ENCODE data around the gene WWTR1.
A peak's percentile ranks its signal among the peaks of the same experiment; 100 is the strongest.

The WWTR1 gene

DNA sequence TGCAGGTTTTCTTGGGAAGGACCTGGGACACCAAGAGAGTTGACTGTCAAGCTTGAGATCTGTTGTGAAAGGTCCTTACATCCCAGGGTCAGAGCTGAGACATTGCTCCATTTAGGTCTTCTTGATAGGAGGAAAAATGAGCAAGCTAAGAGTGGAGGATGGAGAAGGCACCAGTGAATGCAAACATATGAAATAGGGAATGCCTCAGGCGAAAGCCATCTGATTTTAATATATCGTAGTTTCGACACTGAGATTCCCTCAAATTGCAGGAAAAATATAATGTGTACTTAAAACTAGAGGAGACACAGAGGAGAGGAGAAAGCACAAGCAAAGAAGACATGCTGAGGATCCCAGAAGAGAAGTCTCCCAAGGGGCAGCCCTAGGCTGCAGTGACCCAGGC, 97.8 kb downstream of the WWTR1 start:
- no peak for DNase-seq

DNA sequence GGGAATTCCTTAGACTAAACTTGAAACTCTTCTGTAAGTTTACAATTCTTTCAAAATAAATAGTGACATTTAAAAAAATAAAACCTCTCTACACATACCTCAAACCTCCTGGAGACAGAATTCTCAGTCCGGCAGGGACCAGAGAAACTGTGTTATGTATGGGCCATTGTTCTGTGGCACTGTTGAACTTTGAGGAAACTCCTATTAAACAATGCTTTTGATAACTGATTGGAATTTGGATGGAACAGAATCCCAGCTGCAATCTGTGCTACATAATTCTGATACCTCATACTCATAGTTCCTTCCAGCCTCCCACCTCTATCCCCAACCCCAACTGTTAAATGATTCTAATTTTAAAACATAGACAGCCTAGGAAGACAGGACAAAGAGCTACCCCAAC, 98.3 kb downstream of the WWTR1 start:
- no peak for DNase-seq

DNA sequence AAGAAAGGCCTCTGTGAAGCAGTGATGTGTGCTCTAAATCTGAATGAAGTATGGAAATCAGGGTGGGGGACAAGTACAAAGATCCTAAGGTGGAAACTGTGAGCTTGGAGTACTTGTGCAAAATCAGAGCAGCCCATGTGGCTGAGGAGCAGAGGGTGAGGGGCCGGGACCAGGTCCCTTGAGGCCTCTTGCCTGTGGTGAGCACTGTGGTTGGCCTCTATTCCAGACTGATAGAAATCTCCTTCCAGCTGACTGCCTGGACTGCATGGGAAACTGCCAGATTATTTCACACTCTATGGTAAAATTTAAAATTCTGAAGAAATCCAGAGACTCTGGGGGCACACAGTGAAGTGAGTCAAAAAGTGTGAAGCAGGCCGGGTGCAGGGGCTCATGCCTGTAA, 101.9 kb downstream of the WWTR1 start:
- DNase-seq: no peak

DNA sequence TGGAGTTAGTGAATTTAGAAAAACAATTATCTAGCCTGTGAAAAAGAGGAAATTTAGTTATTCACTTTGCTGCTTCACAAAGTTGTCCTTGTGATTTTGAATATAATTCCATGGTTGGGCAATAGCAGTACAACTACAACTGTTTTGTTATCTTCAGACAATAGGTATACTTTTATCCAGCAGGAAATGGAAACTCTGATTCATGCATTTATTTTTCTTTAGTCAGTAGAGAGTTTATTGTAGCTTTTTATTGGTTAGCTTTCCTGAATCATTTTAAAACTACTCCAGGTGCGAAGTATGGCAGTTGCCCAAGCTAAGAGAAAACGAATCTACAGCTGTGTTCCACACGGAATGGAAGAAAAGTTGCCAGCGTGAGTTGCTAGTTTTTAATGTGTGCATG, 103.0 kb downstream of the WWTR1 start:
- no peak for DNase-seq

DNA sequence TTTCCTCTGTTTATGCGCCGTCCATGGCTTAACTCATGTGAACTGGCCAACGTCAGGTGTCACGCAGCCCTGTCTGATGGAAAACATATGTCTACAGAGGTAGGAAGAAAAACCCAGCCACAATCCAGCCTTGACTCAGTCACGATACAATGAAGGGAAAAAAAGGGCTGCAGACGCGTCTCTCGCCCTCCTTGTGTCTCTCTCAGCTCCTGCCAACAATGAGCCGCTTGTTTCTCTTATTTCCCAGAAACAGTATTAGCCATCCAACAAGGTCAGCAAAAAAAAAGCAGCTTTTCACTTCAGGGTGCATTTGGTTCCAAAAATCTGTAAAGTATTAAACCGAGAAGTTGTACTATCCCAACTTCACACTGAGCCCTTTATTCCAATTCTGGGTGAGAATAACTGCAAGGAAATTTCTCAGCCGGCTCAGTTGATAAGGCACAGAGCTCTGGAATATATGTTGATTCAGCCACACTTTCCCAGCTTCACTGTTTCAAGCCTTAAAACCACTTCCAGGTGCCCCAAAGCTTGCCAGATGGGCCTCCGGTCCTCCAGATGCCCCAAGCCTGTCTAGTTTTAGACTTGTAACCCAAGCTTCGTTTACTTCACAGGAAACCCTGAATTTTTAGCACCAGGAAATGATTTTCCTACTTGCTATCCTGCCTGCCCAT, 103.9 kb downstream of the WWTR1 start:
- no peak for DNase-seq

DNA sequence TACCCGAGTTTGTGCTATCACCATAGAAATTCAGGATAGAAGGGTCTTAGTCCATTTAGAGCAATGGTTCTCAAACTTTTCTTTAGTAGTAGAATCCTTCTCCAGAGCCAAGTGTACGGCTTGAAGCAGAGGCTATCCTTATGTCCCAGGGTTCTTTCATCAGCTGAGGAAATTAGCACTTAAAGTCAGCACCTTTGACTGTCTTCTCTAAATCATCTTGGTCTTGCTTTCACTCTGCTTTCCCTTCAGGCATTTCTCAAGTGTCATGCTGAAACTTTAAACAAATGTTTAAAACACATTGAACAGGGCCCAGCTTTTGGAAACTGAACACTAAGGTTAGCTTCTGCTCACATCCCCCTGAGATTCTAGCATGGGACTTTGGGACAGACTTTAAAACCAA, 105.1 kb downstream of the WWTR1 start:
- DNase-seq: no peak

DNA sequence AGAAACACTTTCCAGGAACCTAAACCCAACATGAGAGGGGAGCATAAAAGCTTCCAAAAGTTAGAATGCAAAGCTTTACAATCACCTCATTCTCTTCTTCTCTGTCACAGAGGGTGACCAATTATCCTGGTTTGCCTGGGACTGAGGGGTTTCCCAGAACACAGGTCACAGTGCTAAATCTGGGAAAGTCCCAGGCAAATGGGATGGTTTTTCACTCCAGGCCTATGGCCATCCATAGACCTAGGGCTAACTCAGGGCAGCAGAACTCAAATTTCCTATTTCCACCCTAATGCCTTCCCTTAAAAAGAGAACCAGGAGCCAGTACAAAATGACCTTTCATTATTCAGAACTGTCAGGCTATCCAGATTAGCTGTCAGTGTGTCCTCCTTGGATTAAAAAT, 106.3 kb downstream of the WWTR1 start:
- no peak for DNase-seq

DNA sequence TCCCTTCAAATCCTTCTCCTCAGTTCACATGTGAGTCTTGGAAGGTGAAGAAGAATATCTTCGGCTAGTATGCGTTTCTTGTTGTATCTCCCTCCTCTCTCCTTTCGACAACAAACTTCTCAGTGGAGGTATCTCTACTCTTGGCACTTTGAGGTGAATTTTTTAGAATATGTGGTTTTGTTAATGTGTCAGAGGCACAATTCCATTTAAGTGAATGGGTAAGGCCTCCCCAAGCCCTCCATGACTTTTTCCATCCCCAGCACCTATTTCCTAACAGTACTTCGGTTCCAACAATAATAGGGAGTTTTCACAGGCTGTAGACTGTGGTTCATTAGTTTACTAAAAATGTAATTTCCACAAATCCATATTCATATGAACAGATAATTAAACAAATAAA, 109.2 kb downstream of the WWTR1 start:
- no peak for DNase-seq

DNA sequence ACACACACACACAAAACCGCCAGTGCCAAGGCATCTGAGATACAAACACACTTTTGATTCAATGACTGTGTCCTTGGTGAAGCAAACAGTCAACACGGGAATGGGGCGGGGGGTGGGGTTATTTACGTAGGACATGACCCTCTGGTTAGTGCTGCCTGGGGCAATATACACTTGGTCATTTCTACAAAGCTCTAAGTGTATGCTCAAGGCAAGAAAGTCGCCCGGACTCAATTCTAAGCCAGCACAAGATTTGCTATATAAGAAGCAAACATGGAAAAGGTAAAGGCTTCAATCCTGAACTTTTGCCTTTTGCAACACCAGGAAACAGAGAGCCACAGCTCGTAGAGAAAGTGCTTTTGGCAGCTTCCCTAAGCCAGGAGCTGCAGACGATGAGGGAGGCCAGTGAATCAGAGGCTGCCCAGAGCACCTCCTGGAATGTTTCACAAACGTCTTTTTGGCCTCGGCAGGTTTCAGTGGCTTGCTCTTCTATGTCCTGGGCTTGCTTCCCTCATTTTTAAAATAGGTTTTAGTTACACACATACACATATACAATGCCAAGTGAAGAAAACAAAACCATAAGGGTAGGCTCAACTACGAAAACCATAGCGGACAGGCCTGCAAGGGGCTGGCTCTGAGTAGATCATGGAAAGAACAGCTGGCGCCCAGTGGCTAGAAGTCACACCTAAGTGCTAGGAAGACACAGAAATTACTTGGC, 109.7 kb downstream of the WWTR1 start:
- no peak for DNase-seq

DNA sequence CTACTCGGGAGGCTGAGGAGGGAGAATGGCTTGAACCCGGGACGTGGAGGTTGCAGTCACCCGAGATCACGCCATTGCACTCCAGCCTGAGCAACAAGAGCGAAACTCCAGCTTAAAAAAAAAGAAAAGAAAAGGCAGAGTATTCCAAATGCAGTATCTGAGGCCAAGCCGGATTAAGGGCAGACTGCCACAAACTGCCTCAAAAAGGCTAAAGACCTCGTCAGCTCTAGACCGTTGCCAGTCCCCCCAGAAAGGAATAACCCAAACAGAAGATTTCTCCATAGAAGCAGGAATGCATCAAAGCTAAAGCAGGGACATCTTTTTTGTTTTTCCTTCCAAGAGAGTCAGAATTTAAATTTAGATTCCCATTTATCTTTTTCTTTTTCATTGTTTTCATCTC, 110.4 kb downstream of the WWTR1 start:
- no peak for DNase-seq

DNA sequence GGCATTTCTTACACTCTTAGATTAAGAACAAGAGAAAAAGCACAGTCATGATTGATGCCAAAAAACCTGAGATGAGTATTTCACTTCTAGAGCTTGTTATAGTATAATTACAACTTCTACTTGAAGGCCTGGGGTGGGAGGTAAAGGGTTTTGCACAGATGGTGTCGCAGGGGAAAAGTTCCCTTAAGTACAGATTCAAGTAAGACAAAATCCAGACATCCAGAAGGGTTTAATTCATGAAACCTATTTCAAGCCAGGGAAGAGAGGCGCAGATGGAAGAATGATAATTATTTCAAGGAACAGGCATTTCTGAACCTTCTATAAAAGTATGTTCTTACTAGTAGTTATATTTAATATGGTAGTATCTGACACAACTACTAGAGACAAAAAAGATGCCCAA, 112.8 kb downstream of the WWTR1 start:
- DNase-seq: no peak

DNA sequence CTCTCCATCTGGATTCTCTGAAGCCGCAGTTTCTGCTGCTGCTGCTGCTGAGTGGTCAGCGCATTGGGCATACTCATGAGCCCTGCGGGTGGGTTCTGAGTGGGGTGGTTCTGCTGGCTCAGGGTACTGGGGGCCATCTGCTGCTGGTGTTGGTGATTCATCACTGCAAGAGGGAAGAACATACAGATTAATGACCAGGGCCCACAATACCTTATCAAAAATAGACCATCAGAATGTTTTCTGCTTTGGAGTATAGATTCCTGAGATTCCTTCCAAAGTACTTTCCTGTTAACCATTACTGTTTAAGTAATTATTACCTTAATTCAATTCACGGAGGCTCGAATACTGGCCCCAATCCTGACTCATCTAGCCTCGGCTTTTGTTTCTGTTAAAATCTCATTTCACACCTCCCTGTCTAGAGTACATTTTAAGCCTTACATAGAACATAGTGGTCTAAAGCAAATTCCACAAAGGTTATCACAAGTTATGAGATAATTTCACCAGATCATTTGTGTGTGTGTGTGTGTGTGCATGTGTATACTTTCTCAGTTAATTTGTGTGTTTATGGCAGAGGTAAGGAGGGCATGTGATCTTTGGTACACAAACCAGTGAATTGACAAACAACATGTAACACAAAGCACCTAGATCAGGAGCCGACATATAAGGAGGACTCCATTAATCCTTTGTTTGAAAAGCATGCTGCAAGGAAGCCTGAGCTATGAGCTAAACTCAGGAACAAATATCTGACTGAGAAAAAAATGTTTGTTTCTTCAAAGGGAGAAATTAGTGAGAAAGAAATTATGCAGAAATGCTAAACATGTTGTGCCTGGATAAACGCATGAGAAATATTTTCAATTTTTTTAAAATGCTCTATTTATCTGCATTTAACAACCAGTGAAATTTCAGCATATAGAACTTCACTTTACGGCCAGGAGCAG, 115.2 kb downstream of the WWTR1 start:
- no peak for DNase-seq

DNA sequence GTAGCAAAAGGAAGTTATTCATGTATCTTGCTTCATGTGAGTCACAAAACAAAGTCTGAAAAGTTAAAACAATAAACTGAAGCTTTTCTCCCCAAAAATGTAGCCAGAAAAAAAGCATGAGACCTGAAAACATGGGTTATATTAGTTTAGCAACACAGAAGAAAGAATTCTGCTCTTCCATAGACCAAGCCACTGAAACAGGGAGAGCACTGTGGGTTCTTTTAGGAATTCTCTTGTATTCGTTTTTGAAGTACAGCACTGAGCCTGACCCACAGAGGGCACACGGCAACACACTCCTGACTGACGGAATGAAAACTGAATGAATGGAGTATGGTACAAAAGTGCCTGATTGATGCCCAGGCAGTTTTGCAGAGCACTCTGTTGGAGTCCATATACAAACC, 116.7 kb downstream of the WWTR1 start:
- DNase-seq: no peak

DNA sequence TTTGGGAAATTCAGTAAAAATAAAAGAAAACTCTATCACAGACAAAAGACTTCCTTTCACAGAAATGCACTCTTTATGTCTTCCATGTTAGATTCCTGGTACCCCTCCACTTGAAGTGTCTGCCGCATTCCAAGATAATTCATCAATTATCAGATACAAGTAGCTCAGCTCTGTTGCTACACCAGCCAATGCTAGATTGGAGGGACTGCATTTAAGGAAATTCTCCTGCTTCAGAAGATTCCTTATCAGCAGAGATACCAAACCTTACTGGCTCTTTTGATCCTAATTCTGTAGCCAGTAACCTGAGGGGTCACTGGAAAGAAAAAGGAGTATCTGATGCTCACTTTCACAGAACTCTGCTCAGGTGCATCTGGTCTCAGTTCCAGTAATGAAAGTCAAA, 119.5 kb downstream of the WWTR1 start:
- DNase-seq: no peak

DNA sequence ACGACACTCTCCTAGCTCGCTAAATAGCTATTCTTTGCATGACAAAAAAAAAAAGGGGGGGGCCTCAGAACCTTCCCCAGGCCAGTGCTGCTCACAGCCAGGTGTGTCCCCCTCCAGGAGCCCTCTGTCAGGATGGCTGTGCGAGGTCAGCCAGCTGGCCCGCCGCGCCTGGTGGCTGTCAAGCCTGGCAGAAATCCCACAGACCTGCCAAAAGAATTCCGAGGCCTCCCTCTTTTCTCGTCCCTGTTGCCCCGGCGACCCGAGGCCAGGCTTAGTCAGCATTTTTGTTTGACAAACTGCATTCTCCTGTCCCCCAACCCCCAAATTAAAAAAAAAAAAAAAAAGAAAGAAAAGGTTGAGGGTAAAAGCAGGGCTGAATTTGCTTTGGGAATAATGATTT, 121.4 kb downstream of the WWTR1 start:
- no peak for DNase-seq

DNA sequence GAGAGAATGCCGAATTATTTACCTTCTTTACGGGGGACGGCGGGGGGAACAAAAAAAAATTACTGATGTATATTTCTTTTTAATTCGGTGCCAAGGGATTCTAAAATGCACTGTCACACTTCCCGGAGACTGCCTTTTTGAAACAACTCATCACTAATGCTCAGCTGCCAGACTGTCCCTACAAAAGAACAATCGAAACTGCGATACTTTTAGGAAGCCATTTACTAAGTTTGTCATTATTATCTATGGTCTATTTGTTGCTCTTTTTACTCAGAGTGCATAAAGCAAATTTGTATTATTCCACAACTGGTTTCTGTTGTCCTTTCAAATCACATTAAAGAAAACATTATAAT, 122.5 kb downstream of the WWTR1 start:
- no peak for DNase-seq

DNA sequence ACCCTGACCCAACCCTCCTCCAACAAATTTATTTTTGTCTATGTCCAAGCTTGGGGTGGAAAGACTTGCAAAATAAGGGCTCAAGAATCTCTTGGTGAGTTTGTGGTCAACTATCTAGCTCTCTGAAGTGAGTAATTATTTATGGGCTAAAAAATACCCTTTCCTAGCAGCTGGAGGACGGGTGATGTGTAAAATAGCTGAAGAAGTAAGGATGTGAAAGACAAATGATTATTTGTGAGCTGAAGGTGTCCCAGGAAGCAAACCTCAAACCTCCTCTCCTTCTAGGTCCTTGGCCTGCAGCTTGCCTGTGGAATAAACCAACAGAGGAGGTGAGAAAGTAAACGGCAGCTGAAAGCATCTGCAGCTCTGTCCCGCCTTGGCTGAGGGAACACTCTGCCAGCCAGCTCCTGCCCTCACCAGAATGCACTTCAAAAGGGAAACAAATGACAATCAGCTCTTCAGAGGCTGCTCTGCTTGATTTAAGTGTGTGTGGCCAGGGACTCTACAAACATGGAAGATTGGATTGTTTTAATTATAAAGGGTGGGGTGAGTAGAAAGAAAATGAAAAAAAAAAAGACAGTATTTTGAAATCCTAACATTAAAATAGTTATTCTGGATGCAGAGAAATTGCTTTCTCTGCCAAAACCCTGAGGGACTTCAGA, 123.0 kb downstream of the WWTR1 start:
- peak; percentile 25 for DNase-seq

DNA sequence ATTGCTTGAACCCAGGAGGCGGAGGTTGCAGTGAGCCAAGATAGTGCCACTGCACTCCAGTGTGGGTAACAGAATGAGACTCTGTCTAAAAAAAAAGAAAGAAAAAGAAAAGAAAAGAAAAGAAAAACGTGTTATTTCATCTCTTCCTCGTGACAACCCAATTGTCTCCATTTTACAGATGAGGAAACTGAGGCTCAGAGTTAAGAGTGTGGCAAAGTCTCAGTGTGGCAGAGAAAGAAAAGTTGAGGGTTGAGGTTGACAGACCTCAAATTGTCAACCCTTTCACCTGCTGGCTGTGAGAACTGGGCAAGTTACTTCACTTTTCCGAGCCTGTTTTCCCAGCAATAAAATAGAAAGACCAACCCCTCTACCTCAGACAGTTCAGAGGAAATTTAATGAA, 123.7 kb downstream of the WWTR1 start:
- no peak for DNase-seq

DNA sequence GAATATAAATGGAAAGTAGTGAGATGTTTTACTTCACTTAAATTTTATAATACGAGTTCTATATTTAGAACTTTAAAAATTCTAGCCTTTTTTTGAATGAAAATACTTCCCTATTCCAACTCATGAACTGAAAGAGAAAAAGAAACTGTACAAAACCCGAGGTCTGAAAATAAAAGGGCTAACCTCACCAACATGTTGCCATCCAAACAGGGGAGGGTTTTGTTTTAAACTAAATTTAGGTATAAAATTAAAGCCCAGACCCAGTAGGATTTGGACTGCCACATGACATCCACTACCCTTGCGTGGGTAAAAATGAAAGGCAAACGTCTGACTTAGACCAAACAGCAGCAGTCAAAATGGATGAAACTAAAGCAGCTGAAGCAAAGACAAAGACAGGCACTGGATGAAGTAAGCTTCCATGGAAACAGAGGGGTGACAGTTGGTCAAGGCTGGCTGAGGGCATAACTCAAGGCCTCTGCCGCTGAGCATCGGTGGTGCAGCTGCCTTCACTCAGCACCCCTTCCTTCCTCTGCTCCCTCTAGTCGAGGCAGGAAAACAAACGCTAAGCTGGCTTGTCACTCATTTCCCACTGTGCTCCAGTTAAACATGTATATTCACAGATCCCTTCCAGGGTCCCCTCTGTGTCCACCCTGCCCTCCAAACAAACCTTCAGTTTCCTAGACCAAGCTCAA, 125.2 kb downstream of the WWTR1 start:
- DNase-seq: no peak

DNA sequence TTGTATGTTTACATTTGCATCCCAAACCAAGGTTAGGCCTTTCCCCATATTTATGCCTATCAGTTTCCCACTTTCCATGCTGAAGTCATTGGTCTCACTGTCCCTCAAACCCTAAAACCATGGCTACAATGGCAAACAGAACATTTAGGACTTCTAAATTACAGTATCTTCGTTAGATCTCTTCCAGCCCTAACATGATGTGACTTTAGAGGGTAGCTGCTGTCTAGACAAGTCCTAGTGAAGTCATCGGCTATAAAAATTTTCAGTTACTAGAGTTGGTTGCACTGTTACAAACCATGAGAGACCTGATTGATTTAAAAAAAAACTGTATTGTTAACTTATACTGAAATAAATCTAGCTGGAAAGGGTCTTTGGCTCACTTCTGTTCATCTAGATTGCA, 128.7 kb downstream of the WWTR1 start:
- no peak for DNase-seq

DNA sequence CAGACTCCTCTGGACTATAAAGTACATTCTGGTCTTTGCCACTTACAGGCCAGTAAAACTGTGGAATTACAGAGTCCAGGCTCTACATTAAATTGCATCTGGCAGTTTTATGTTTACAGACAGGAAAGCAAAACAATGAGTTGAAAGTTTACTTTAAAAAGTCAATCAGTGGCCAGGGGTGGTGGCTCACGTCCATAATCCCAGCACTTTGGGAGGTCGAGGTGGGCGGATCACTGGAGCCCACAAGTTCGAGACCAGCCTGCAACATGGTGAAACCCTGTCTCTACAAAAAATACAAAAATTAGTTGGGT, 129.5 kb downstream of the WWTR1 start:
- no peak for DNase-seq

DNA sequence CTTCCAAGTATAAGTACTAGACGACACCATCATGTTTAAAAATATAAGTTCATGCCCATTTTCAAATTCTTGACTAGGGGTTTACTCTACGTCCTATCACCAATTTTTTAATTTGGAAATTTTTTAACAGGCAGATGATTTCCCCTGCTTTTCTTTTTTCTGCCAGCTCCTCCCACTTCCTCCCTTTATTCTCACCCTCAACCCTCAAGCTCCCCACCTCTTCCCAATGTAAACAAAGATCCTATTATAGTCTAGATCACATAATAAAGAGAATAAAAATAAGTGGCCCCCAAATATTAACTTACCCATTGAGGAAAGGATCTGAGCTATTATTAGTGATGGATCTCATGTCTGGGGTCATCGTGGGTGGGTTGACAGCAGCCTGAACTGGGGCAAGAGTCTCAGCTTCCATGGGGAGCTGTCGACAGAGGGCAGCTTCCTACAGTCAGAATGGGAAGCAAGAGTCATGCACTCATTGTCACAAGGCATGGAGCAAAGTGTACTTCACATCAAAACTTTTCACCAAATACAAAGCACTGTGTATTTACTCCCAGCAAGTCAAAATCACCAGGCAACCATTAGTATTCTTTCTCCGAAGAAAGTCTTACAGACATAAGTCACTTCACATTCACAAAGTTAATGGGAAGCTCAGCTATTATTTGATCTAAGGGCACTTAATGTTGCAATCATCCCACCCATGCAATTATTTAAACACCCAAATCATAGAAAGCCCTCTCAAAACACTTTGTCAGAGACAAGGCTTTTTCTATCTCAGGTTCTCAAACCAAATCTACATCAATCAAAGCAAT, 130.1 kb downstream of the WWTR1 start:
- no peak for DNase-seq

Measured in DMS79 (cell line).